ENCODE data around the gene CHRNA4.

GRCh38 chr20:63368151-63368550, 7.0 kb upstream of the CHRNA4 start:
- TF ChIP-seq ZNF274 (IDR thresholded peaks at IDR 0.05; ENCODE audit: low read depth, low read length) = no peak
- no peak for TF ChIP-seq SUZ12 (IDR thresholded peaks at IDR 0.05; ENCODE audit: extremely low read depth, insufficient read depth, insufficient read length)
- TF ChIP-seq YY1 (IDR thresholded peaks at IDR 0.05; ENCODE audit: insufficient read depth, insufficient read length) = no peak

Measured in NT2/D1 (cell line).